ENCODE measurements around the gene OASL.

DNA sequence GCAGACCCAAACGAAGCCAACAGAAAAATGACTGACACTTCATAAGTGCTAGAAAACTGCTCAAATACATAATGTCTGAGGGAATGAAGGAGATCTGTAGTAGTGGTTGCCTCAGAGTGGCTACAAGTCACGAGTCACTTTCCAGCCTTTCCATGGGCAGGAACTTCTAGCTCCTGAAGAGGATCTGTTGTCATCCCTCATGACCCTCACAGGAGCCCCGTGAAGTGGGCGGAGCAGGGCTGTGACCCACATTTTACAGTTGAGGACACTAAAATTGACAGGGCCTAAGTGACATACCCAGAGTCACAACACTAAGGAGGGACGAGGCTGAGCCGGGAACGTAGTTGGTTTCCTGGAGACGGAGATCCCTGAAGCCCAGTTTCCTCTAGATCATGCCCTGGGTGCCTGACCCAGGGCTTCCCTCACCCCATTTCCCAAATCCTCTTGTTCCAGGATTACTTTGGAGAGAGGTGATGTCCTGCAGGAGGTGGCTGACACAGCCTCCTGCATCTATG lies 47.8 kb upstream of the OASL start:
- TF ChIP-seq EZH2 (IDR thresholded peaks at IDR 0.05), result no peak
- no peak for TF ChIP-seq POLR2AphosphoS5 (IDR thresholded peaks at IDR 0.05; ENCODE audit: borderline replicate concordance, low read depth, low read length)
